NCI-H748 treated with DMSO at 0.1 percent for 48 hours (cell line): Measurements from ENCODE around the gene ADAM30.
"Not testable (repeated sequence)": the region's sequence is repeated elsewhere in the genome, so short reads cannot be mapped to it uniquely, and the experiment has no call there.

Experiments
- DNase-seq: peaks from one replicate; lab custom pipeline; 2025; lab: John Stamatoyannopoulos, UW

The ADAM30 gene

DNA sequence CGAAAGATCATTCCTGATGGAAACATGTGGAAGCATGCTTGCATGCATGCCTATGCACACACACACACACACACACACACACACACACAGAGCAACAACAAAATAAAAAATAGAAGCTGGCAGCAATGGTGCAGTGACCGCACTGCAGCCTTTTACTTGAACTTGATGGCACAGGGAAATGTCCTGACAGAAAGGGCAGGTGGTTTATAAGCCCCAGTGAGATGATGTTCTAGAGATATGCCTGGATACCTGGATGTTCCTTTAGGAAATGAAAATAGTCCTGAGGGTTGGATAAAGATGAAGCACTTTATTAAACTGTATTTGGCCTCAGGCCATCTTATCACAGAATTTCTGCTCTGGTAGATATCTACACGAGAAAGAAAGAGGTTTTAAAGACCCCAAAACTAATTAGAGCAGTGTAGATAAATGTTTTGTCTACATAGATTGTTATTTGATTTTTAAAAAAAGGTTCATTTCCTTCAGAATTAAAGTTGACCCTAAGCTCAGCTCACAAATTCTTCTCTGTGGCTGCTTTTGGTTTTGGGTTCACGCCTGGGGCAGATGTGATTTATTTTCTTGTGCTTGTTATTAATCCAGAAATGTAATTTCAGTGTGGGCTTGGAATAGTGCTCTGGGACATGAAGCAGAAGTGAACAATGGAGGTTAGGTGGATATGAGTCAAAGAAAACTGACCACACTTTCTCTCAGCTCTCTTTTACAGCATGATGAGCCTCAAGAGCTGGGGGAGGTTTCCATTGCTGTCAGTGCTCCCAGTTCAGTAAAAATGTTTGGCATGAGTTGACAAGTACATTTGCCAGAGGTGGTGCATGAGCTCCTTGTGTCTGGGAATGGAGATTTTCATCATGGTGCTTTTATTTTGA lies 22.9 kb downstream of the ADAM30 start:
- DNase-seq, result no peak

- DNase-seq, result no peak
Observed at GRCh38 chr1:119871881-119872280, 24.4 kb downstream of the ADAM30 start.

DNA sequence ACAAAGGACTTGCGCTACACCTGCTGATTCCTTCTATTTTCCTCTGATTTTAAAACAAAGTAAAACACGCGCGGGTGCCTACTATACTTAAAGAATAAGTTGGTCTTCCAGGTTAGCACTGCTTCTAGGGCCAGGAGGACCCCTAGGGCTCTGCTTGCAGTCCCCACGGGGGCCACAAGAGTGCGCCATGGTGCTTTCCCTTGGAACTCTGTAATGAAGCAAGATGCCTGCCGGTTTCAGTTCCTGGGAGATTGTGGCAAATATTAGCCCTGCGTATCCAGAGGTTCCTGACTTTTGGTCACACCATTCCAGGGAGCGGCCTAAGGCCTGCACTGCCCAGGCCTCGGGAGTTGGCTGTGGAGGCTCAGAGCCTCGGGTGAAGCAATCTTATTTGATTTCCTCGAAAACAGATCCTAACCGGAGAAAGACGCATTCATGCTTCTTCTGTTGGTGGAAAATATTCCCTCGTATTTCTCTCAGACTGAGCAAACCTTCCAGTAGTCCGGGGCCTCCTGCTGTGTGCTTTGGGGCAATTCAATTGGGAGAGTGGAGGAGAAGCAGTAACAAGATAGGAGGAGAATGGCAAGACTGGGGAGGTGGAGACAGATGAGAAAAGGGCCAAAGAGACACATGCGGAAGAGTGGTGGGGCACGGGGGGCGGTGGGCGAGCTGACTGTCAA lies 25.3 kb downstream of the ADAM30 start:
- DNase-seq, result peak; percentile 47

GRCh38 chr1:119869995-119870394 lies 26.3 kb downstream of the ADAM30 start:
- no peak for DNase-seq

- no peak for DNase-seq
Observed at GRCh38 chr1:119868176-119868575, 28.1 kb downstream of the ADAM30 start.

DNA sequence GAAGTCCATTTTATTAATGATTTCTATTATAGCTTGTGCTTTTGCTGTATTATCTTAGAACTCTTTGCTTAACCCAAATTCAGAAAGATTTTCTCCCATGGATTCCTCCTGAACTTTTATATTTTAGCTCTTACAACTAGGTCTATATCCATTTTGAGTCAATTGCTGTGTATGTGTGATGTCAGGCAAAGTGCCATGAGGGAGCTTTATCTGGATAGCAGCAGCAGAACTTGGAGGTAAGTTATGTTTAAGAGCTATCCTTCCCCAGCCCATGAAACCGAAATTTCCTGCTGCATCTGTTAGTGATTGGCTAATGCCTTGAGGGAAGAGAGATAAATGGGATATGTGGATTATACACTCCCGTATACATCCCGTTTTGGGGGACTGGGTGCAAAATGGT lies 29.9 kb downstream of the ADAM30 start:
- no peak for DNase-seq

DNA sequence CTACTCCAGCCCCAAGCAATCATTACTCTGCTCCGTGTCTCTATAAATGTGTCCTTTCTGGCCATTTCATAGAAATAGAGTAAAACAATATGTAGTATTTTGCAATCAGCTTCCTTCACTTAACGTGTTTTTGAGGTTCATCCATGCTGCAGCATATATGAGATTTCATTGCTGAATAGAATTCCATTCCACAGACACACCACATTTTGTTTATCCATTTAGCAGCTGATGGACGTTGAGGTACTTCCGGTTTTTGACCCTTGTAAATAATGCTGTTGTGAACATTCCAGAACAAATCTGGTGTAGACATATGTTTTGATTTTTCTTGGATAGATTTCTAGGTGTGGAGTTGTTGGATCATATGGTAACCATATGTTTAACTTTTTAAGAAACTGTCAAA lies 30.7 kb downstream of the ADAM30 start:
- DNase-seq, result no peak

- DNase-seq, result no peak
Observed at GRCh38 chr1:119862276-119862675, 34.0 kb downstream of the ADAM30 start.

DNA sequence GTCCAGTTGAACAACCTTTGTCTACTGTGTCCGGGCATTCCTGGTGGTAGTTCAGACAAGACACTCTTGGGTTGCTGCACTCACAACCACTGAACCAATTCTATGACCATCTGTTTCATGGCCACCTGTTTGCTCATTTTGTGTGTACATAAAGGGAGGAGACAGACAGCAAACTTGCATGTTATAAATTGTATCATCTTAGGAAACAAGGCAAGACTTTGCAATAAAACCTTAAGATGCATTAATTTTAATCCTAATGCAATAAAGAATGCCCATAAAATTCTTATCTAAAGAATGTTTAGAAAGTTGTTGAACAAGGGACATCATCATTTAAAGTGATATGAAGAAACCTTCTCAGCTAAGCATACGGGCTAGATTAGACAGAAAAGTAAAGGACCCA lies 34.8 kb downstream of the ADAM30 start:
- no peak for DNase-seq

DNA sequence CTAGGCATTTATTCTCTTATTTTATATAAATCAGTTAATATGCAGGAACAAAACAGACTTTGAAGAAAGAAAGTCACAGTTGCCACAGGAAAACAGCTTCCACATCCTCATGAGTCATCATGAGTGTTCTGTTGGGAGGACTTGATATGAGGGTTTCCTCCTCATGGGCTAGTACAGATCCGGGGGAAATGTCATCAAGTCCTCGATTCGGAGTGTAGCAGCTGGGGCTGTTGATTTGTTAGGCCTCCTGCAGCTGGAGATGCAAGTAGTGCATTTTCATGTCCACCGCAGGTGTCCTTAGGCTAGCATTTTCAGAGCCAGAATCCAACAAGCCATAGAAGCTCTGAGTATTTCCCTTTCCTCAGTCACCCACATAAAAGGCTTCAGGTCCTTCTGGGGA lies 36.7 kb downstream of the ADAM30 start:
- no peak for DNase-seq

DNA sequence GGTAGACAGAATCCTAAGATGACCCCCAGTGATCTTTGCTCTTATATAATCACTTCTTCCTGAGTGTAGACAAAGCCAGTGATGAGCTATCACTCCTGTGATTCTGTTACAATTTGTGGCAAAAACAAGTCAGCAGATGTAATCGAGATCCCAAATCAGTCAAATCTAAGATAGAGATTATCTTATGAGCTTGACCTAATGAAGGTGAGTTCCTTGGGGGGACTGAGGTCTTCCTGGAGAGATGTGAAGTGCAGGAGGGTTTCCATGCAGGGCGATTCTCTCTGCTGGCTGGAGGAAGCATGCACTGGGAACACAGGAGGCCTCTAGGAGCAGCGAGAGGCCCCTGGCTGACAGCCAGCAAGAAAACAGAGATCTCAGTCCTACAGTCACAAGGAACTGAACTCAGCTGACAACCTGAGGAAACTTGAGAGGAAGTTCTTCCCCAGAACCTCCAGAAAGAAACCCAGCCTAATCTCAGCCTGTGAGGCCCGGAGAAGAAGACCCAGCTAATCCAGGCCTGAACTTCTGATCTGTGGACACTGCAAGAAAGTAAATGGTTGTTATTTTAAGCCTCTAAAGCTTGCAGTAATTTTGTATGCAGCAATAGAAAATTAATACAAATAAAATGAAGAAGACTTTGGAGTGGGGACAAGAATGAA lies 37.6 kb downstream of the ADAM30 start:
- DNase-seq, result not testable (repeated sequence)

DNA sequence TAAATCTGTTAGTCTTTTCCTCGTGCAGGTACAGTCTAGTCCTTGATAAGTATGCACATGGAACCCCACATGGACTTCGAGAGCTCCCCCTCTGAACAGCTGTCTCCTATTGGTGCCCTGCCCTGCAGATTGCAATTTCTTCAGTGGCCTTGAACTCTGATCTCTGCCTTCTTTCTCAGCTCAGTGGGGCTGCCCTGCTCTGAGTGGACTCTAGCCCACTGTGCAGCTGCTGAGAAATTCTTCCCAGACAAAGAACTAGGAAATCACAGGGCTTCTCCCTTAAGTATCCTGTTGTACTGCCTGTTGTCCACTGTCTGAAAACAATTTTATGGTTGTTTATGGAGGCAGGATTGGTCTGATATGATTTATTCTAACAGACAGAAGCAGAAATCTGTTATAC lies 38.2 kb downstream of the ADAM30 start:
- DNase-seq, result no peak

DNA sequence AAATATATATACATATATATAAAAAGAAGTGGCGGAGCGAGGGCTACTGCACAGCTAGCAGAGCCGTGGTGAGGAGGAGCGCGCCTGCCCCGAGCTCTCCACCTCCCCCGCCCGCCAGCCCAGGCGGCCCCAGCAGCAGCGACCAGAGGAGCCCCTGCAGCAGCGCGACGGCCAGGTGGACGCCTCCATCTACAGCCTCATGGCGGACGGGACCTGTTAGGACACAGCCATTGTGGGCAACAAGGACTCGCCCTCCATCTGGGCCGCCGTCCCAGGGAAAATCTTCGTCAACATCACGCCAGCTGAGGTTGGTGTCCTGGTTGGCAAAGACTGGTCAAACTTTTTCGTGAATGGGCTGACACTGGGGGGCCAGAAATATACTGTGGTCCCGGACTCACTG lies 43.2 kb downstream of the ADAM30 start:
- no peak for DNase-seq

- DNase-seq, result not testable (repeated sequence)
Observed at GRCh38 chr1:119844206-119844605, 52.1 kb downstream of the ADAM30 start.
